ENCODE results near the gene PEA15. TPM values are rescaled to one million over a fixed set of nuclear protein-coding genes. Genes with fewer than 3 reads are reported as not detected.
A peak's percentile ranks its signal among the peaks of the same experiment; 100 is the strongest.

PEA15 gene
- total RNA-seq, 1 experiment from 2014 or later: 56.3 TPM

DNA sequence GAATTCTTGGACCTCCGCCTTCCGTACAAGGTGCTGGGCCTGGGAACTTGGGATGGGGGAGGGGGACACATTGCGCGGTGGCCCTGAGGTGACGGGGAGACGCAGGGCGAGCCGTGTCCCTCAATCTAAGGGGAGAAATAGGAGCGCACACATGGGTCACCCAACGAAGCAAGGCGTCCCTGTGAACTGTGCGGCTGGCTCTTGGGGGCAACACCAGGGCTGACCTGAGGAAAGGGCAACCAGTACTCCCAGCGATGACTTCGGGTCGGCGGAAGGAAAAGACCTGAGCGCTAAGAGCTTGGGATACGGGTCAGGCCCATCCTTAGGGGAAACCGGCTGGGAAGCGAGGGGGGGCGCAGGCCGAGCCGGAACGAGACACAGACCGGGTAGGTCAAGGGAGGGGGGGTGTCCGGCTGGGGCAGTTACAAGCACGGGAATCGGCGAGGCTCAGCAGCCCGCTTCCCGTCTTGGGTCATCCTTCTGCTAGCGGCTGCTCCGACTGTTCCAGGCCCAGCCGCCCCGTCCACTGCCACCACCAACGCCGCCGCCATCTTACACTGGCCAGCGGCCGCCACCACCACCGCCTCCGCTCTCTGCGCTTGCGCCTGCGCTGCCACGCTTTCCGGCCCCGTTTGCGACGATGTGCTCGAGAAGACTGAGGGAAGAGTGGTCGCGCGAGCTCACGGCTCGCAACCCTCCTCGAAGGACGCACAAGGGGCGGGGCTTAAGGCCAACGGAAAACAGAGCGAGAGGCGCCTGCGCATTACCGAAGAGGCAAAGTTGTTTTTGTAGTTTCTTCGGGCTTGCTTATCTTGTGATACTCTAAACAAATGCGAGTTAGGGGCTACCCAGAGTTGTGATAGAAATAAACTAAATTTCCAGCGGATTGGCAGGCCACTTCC lies 57.0 kb downstream of the PEA15 start, which contains the start of gene DCAF8:
Gene DCAF8 (minus strand): TSS at position 657 of the 902 bp plus-strand sequence. CDS start 18,541 bp downstream, outside the sequence.
- peak; percentile 96 for ATAC-seq
- TF ChIP-seq, protein P1, sequence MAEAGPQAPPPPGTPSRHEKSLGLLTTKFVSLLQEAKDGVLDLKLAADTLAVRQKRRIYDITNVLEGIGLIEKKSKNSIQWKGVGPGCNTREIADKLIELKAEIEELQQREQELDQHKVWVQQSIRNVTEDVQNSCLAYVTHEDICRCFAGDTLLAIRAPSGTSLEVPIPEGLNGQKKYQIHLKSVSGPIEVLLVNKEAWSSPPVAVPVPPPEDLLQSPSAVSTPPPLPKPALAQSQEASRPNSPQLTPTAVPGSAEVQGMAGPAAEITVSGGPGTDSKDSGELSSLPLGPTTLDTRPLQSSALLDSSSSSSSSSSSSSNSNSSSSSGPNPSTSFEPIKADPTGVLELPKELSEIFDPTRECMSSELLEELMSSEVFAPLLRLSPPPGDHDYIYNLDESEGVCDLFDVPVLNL (CRISPR knock-in tag; IDR thresholded peaks at IDR 0.05; ENCODE audit: borderline replicate concordance, low read depth): no peak
- TF ChIP-seq, protein P2, sequence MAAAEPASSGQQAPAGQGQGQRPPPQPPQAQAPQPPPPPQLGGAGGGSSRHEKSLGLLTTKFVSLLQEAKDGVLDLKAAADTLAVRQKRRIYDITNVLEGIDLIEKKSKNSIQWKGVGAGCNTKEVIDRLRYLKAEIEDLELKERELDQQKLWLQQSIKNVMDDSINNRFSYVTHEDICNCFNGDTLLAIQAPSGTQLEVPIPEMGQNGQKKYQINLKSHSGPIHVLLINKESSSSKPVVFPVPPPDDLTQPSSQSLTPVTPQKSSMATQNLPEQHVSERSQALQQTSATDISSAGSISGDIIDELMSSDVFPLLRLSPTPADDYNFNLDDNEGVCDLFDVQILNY (CRISPR knock-in tag; IDR thresholded peaks at IDR 0.05): peak; percentile 35; the same call in 1 of the 2 replicates
- TF ChIP-seq ZNF416 (CRISPR knock-in tag; IDR thresholded peaks at IDR 0.05) (peak; percentile 62; the same call in 1 of the 2 replicates), ELF4 (CRISPR knock-in tag; IDR thresholded peaks at IDR 0.05; ENCODE audit: low read depth) (no peak), ZNF232 (CRISPR knock-in tag; IDR thresholded peaks at IDR 0.05) (no peak), ZNF671 (CRISPR knock-in tag; IDR thresholded peaks at IDR 0.05) (no peak), GABPB1 (CRISPR knock-in tag; IDR thresholded peaks at IDR 0.05) (peak; percentile 55), CREM (CRISPR knock-in tag; IDR thresholded peaks at IDR 0.05) (peak; percentile 37; the same call in 1 of the 2 replicates), ZBTB21 (CRISPR knock-in tag; IDR thresholded peaks at IDR 0.05; ENCODE audit: borderline replicate concordance) (peak; percentile 87), CREB1 (CRISPR knock-in tag; IDR thresholded peaks at IDR 0.05) (no peak), SP1 (CRISPR knock-in tag; conservative IDR thresholded peaks at IDR 0.05) (peak; percentile 95)
- TF ChIP-seq, protein P3, sequence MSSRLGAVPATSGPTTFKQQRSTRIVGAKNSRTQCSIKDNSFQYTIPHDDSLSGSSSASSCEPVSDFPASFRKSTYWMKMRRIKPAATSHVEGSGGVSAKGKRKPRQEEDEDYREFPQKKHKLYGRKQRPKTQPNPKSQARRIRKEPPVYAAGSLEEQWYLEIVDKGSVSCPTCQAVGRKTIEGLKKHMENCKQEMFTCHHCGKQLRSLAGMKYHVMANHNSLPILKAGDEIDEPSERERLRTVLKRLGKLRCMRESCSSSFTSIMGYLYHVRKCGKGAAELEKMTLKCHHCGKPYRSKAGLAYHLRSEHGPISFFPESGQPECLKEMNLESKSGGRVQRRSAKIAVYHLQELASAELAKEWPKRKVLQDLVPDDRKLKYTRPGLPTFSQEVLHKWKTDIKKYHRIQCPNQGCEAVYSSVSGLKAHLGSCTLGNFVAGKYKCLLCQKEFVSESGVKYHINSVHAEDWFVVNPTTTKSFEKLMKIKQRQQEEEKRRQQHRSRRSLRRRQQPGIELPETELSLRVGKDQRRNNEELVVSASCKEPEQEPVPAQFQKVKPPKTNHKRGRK (CRISPR knock-in tag; IDR thresholded peaks at IDR 0.05; ENCODE audit: borderline replicate concordance): no peak
- TF ChIP-seq, protein P4, sequence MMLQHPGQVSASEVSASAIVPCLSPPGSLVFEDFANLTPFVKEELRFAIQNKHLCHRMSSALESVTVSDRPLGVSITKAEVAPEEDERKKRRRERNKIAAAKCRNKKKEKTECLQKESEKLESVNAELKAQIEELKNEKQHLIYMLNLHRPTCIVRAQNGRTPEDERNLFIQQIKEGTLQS (CRISPR knock-in tag; conservative IDR thresholded peaks at IDR 0.05): no peak
- TF ChIP-seq, protein P5, sequence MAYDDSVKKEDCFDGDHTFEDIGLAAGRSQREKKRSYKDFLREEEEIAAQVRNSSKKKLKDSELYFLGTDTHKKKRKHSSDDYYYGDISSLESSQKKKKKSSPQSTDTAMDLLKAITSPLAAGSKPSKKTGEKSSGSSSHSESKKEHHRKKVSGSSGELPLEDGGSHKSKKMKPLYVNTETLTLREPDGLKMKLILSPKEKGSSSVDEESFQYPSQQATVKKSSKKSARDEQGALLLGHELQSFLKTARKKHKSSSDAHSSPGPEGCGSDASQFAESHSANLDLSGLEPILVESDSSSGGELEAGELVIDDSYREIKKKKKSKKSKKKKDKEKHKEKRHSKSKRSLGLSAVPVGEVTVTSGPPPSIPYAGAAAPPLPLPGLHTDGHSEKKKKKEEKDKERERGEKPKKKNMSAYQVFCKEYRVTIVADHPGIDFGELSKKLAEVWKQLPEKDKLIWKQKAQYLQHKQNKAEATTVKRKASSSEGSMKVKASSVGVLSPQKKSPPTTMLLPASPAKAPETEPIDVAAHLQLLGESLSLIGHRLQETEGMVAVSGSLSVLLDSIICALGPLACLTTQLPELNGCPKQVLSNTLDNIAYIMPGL (CRISPR knock-in tag; IDR thresholded peaks at IDR 0.05): peak; percentile 96
- TF ChIP-seq, protein P6, sequence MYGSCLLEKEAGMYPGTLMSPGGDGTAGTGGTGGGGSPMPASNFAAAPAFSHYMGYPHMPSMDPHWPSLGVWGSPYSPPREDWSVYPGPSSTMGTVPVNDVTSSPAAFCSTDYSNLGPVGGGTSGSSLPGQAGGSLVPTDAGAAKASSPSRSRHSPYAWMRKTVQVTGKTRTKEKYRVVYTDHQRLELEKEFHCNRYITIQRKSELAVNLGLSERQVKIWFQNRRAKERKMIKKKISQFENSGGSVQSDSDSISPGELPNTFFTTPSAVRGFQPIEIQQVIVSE (CRISPR knock-in tag; IDR thresholded peaks at IDR 0.05; ENCODE audit: borderline replicate concordance): no peak
- TF ChIP-seq, protein P7, sequence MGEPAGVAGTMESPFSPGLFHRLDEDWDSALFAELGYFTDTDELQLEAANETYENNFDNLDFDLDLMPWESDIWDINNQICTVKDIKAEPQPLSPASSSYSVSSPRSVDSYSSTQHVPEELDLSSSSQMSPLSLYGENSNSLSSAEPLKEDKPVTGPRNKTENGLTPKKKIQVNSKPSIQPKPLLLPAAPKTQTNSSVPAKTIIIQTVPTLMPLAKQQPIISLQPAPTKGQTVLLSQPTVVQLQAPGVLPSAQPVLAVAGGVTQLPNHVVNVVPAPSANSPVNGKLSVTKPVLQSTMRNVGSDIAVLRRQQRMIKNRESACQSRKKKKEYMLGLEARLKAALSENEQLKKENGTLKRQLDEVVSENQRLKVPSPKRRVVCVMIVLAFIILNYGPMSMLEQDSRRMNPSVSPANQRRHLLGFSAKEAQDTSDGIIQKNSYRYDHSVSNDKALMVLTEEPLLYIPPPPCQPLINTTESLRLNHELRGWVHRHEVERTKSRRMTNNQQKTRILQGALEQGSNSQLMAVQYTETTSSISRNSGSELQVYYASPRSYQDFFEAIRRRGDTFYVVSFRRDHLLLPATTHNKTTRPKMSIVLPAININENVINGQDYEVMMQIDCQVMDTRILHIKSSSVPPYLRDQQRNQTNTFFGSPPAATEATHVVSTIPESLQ (CRISPR knock-in tag; IDR thresholded peaks at IDR 0.05): no peak
- TF ChIP-seq, protein P8, sequence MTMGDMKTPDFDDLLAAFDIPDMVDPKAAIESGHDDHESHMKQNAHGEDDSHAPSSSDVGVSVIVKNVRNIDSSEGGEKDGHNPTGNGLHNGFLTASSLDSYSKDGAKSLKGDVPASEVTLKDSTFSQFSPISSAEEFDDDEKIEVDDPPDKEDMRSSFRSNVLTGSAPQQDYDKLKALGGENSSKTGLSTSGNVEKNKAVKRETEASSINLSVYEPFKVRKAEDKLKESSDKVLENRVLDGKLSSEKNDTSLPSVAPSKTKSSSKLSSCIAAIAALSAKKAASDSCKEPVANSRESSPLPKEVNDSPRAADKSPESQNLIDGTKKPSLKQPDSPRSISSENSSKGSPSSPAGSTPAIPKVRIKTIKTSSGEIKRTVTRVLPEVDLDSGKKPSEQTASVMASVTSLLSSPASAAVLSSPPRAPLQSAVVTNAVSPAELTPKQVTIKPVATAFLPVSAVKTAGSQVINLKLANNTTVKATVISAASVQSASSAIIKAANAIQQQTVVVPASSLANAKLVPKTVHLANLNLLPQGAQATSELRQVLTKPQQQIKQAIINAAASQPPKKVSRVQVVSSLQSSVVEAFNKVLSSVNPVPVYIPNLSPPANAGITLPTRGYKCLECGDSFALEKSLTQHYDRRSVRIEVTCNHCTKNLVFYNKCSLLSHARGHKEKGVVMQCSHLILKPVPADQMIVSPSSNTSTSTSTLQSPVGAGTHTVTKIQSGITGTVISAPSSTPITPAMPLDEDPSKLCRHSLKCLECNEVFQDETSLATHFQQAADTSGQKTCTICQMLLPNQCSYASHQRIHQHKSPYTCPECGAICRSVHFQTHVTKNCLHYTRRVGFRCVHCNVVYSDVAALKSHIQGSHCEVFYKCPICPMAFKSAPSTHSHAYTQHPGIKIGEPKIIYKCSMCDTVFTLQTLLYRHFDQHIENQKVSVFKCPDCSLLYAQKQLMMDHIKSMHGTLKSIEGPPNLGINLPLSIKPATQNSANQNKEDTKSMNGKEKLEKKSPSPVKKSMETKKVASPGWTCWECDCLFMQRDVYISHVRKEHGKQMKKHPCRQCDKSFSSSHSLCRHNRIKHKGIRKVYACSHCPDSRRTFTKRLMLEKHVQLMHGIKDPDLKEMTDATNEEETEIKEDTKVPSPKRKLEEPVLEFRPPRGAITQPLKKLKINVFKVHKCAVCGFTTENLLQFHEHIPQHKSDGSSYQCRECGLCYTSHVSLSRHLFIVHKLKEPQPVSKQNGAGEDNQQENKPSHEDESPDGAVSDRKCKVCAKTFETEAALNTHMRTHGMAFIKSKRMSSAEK (CRISPR knock-in tag; IDR thresholded peaks at IDR 0.05; ENCODE audit: borderline replicate concordance): no peak
- TF ChIP-seq, protein P9, sequence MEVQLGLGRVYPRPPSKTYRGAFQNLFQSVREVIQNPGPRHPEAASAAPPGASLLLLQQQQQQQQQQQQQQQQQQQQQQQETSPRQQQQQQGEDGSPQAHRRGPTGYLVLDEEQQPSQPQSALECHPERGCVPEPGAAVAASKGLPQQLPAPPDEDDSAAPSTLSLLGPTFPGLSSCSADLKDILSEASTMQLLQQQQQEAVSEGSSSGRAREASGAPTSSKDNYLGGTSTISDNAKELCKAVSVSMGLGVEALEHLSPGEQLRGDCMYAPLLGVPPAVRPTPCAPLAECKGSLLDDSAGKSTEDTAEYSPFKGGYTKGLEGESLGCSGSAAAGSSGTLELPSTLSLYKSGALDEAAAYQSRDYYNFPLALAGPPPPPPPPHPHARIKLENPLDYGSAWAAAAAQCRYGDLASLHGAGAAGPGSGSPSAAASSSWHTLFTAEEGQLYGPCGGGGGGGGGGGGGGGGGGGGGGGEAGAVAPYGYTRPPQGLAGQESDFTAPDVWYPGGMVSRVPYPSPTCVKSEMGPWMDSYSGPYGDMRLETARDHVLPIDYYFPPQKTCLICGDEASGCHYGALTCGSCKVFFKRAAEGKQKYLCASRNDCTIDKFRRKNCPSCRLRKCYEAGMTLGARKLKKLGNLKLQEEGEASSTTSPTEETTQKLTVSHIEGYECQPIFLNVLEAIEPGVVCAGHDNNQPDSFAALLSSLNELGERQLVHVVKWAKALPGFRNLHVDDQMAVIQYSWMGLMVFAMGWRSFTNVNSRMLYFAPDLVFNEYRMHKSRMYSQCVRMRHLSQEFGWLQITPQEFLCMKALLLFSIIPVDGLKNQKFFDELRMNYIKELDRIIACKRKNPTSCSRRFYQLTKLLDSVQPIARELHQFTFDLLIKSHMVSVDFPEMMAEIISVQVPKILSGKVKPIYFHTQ (CRISPR knock-in tag; IDR thresholded peaks at IDR 0.05): no peak

More for the DNA sequence above, 57.0 kb downstream of the PEA15 start, which contains the start of gene DCAF8:
- peak; percentile 99 for DNase-seq (ENCODE audit: low spot score)
- Mint-ChIP-seq H3K4me1 (peaks cover 32% of the 10 kb centered on the region), H3K27me3 (ENCODE audit: low read depth) (peaks cover 7% of the 10 kb centered on the region; the same call in 1 of the 2 replicates), H3K4me3 (peak within 1 kb of the TSS; percentile 98), H3K9me3 (no peaks in the 10 kb centered on the region), H3K27ac (peak within 1 kb of the TSS; percentile 99), H3K36me3 (peaks cover 6% of the 10 kb centered on the region)
- CTCF ChIA-PET: interaction anchor here (0.6 to 8.9 kb wide), 14 partner anchors 10 to 343 kb away, joined by 3 to 60 read pairs (median 4); partner anchors contain the start of gene PEX19
- POLR2A ChIA-PET: interaction anchor here (0.5 to 1.8 kb wide), 7 partner anchors 10 to 164 kb away, joined by 3 to 12 read pairs (median 3); partner anchors contain the start of genes IGSF8 and PEX19
